Endothelial cell of umbilical vein (primary cell): ENCODE results near the gene BET1. TPM values are rescaled to one million over a fixed set of nuclear protein-coding genes. Genes with fewer than 3 reads are reported as not detected.

ENCODE experiments used
- BruUV-seq: library from RNA; stranded (reverse); fragments of 400-500 nt; replicated peaks from 2 replicates; lab custom pipeline; 2021; lab: Mats Ljungman, UMichigan
- CTCF ChIA-PET: fragments of 300-600, 350-600 bp; sonication (Branson Sonifier 250); formaldehyde crosslinking; loops from one replicate; lab custom pipeline; 2021; ENCODE audit warnings: antibody characterized with exemption, inconsistent platforms; lab: Charles Lee
- POLR2A ChIA-PET: fragments of 300-600, 350-600 bp; sonication (Branson Sonifier 250); formaldehyde crosslinking; loops from one replicate; lab custom pipeline; 2021; ENCODE audit warnings: antibody characterized with exemption, inconsistent platforms; lab: Charles Lee
- DNase-seq: peaks from one replicate; pipeline ENCODE4 v3.0.0-alpha.2; 2011; ENCODE audit warnings: low read depth, low spot score
- FAIRE-seq: peaks from 2 replicates; lab custom pipeline; 2011; peaks lifted over from hg19 to GRCh38; lab: Jason Lieb, UNC
- H2AFZ ChIP-seq: 2 replicates; pipeline ENCODE4 v1.6.0; 2012; ENCODE audit warnings: low read depth, low read length, control low read depth, inconsistent platforms
- H3K27ac ChIP-seq: 2 replicates; pipeline ENCODE4 v1.5.1; 2011; ENCODE audit warnings: low read depth, mild to moderate bottlenecking, control low read depth, low read length, moderate library complexity; ENCODE audit not compliant: insufficient read depth
- H3K27me3 ChIP-seq, 2 experiments: 2 replicates each; pipeline versions ENCODE4 v1.6.0 to v1.6.1; 2011; ENCODE audit warnings: low read length in 2 of 2, mixed read lengths in 1 of 2; ENCODE audit not compliant: control insufficient read depth in 2 of 2, insufficient read depth in 2 of 2
- H3K36me3 ChIP-seq, 2 experiments: 2 replicates in 1 of 2; 3 replicates in 1 of 2; pipeline ENCODE4 v1.5.1; 2011; ENCODE audit warnings: low read length in 2 of 2, mild to moderate bottlenecking in 1 of 2, moderate library complexity in 1 of 2; ENCODE audit not compliant: control insufficient read depth in 2 of 2, insufficient read depth in 2 of 2; ENCODE audit errors: extremely low read depth in 1 of 2
- H3K4me1 ChIP-seq: 3 replicates; pipeline ENCODE4 v1.5.1; 2011; ENCODE audit warnings: mild to moderate bottlenecking, low read length; ENCODE audit not compliant: control insufficient read depth, insufficient read depth; ENCODE audit errors: extremely low read depth
- H3K4me2 ChIP-seq: 2 replicates; pipeline ENCODE4 v1.6.1; 2011; ENCODE audit warnings: low read length, control low read depth, mixed read lengths; ENCODE audit not compliant: insufficient read depth
- H3K4me3 ChIP-seq, 3 experiments: fragments of 200-600 bp in 1 of 3; sonication (generic), shearing (Covaris generic) in 1 of 3; replicated peaks in 1 of 3; 2 replicates each; pipeline ENCODE4 v1.5.1; 2011 to 2016; ENCODE audit warnings: control low read depth in 3 of 3, low read length in 3 of 3, mild to moderate bottlenecking in 2 of 3, inconsistent platforms in 1 of 3, low read depth in 1 of 3, moderate library complexity in 1 of 3; ENCODE audit not compliant: insufficient read depth in 1 of 3
- H3K79me2 ChIP-seq: 2 replicates; pipeline ENCODE4 v1.6.0; 2012; ENCODE audit warnings: low read length, inconsistent platforms; ENCODE audit not compliant: control insufficient read depth, insufficient read depth
- H3K9ac ChIP-seq: replicated peaks from 2 replicates; pipeline ENCODE3; 2011; ENCODE audit warnings: low read length, control low read depth; ENCODE audit not compliant: insufficient read depth; ENCODE audit errors: extremely low read depth
- H3K9me1 ChIP-seq: replicated peaks from 3 replicates; pipeline ENCODE4 v1.6.0; 2011; ENCODE audit warnings: mild to moderate bottlenecking, low read length; ENCODE audit not compliant: control insufficient read depth, insufficient read depth; ENCODE audit errors: extremely low read depth
- H3K9me3 ChIP-seq: replicated peaks from 2 replicates; pipeline ENCODE4 v1.5.1; 2012; ENCODE audit warnings: low read length, inconsistent platforms; ENCODE audit not compliant: control insufficient read depth, insufficient read depth
- H4K20me1 ChIP-seq: replicated peaks from 2 replicates; pipeline ENCODE3; 2011; ENCODE audit warnings: mild to moderate bottlenecking, low read length; ENCODE audit not compliant: control insufficient read depth, insufficient read depth; ENCODE audit errors: extremely low read depth
- CTCF ChIP-seq, 2 donors: IDR thresholded peaks; 1 replicate in 1 of 2; 2 replicates in 1 of 2; pipeline ENCODE4 v1.5.1; 2011; ENCODE audit warnings: low read length in 2 of 2, mild to moderate bottlenecking in 2 of 2, moderate library complexity in 2 of 2, control low read depth in 1 of 2, inconsistent platforms in 1 of 2, low read depth in 1 of 2; ENCODE audit not compliant: insufficient read depth in 1 of 2; ENCODE audit errors: extremely low read depth in 1 of 2
- EZH2 ChIP-seq: IDR thresholded peaks from 2 replicates; pipeline ENCODE4 v1.6.1; 2012; ENCODE audit warnings: borderline replicate concordance, low read depth, mild to moderate bottlenecking, moderate library complexity, low read length, inconsistent platforms; ENCODE audit not compliant: severe bottlenecking
- FOS ChIP-seq: IDR thresholded peaks from 2 replicates; pipeline ENCODE4 v1.6.1; 2011; ENCODE audit warnings: mild to moderate bottlenecking, low read length, moderate library complexity, borderline replicate concordance; ENCODE audit not compliant: insufficient read depth
- GATA2 ChIP-seq: IDR thresholded peaks from 2 replicates; pipeline ENCODE4 v1.7.0; 2011; ENCODE audit warnings: low read depth, mild to moderate bottlenecking, moderate library complexity, mixed read lengths, low read length; ENCODE audit not compliant: insufficient read length, insufficient read depth
- JUN ChIP-seq: IDR thresholded peaks from 2 replicates; pipeline ENCODE4 v1.6.1; 2011; ENCODE audit warnings: borderline replicate concordance, low read depth; ENCODE audit not compliant: insufficient read length, insufficient read depth
- MAX ChIP-seq: IDR thresholded peaks from 2 replicates; pipeline ENCODE4 v1.6.1; 2011; ENCODE audit not compliant: insufficient read depth, insufficient read length
- MYC ChIP-seq: IDR thresholded peaks from one replicate; pipeline ENCODE4 v1.6.1; 2011; ENCODE audit warnings: mild to moderate bottlenecking, low read depth, low read length
- POLR2A ChIP-seq: IDR thresholded peaks from 2 replicates; pipeline ENCODE4 v1.6.1; 2012; ENCODE audit warnings: low read depth, mild to moderate bottlenecking, control low read depth, low read length
- POLR2AphosphoS5 ChIP-seq: IDR thresholded peaks from 2 replicates; pipeline ENCODE4 v1.6.1; 2012; ENCODE audit warnings: low read depth, mild to moderate bottlenecking, control low read depth, low read length, moderate library complexity; ENCODE audit not compliant: insufficient read depth
- dilution Hi-C: fragments of 300-500 bp; cut with MboI; formaldehyde crosslinking; loops from one replicate; pipeline ENCODE4 v1.15.0; 2019; ENCODE audit warnings: low sequenced_read_pairs; ENCODE audit not compliant: extremely low pct_ligation_motif_present
- intact Hi-C: fragments of 100-400 bp; cut with micrococcal nuclease; formaldehyde crosslinking; loops from one replicate; pipeline ENCODE4 v1.10.0; 2022
- polyA plus RNA-seq, 4 experiments: library from polyadenylated mRNA; depleted of rRNA in 3 of 4; stranded (reverse) in 3 of 4; unstranded in 1 of 4; fragments of >200 nt; gene quantifications; 2 replicates each; pipeline versions ENCODE4 v1.2.1 to v1.2.3, GENCODE V29; 2011 to 2012; ENCODE audit warnings: missing spikeins in 1 of 4
- total RNA-seq: library from RNA; stranded (reverse); gene quantifications from 2 replicates; pipeline ENCODE4 v1.2.3, GENCODE V29; 2021

BET1 gene
- total and polyA plus RNA-seq, 2 donors (not counting 3 experiments of a cell fraction or from before 2014, with no cell fraction given) = 21.9 to 28.4 TPM

GRCh38 chr7:94052398-94053180 is 48.4 kb upstream of the BET1 start:
- H4K20me1 ChIP-seq = no peaks in the 10 kb centered on the region
- no peaks in the 10 kb centered on the region for H3K79me2 ChIP-seq
- no peaks in the 10 kb centered on the region for H3K36me3 ChIP-seq
- no peak overlapping the region for H3K4me3 ChIP-seq
- POLR2A ChIA-PET = no interaction called here
- no peak overlapping the region for H3K27ac ChIP-seq
- H3K4me1 ChIP-seq = no peaks in the 10 kb centered on the region
- CTCF ChIA-PET = interaction anchor here (1.0 to 2.7 kb wide), 2 partner anchors 11 to 12 kb away, joined by 3 to 9 read pairs; no protein-coding TSS in a partner anchor
- no peak for TF ChIP-seq POLR2AphosphoS5
- peak; percentile 26 for TF ChIP-seq EZH2
- peaks cover 56 to 90% of the 10 kb centered on the region in 2 experiments for H3K27me3 ChIP-seq
- H3K9me3 ChIP-seq = no peaks in the 10 kb centered on the region
- no peak for DNase-seq
- no peak overlapping the region for H3K9ac ChIP-seq
- BruUV-seq = no TSS peak
- intact Hi-C loops = no loop called here
- dilution Hi-C loops = no loop called here
- H3K4me2 ChIP-seq = no peak overlapping the region
- no peak overlapping the region for H2AFZ ChIP-seq
- FAIRE-seq = peak; percentile 70
- H3K9me1 ChIP-seq = no peaks in the 10 kb centered on the region

GRCh38 chr7:94050046-94050445 is 45.9 kb upstream of the BET1 start:
- CTCF ChIA-PET = no interaction called here
- BruUV-seq = no TSS peak

More at GRCh38 chr7:94050046-94050445, 45.9 kb upstream of the BET1 start:
- POLR2A ChIA-PET = no interaction called here
- Histone ChIP-seq H2AFZ (no peak overlapping the region), H3K9ac (no peak overlapping the region), H3K9me1 (no peaks in the 10 kb centered on the region), H3K4me2 (no peak overlapping the region), H3K27me3 (peaks cover 49 to 83% of the 10 kb centered on the region in 2 experiments), H3K9me3 (no peaks in the 10 kb centered on the region), H3K79me2 (no peaks in the 10 kb centered on the region), H3K4me1 (no peaks in the 10 kb centered on the region), H3K4me3 (no peak overlapping the region), H4K20me1 (no peaks in the 10 kb centered on the region), H3K27ac (no peak overlapping the region), H3K36me3 (no peaks in the 10 kb centered on the region)
- FAIRE-seq = no peak
- no peak for TF ChIP-seq POLR2A
- no peak for TF ChIP-seq EZH2
- TF ChIP-seq GATA2 = no peak
- TF ChIP-seq MAX = no peak
- TF ChIP-seq MYC = no peak
- TF ChIP-seq FOS = no peak
- TF ChIP-seq POLR2AphosphoS5 = no peak
- no peak for TF ChIP-seq CTCF (IDR thresholded peaks at IDR 0.05; ENCODE audit: extremely low read depth in 1 of 2, insufficient read depth in 1 of 2, low read depth in 1 of 2, low read length in 2 of 2)
- TF ChIP-seq JUN = no peak
- DNase-seq = no peak
- dilution Hi-C loops = no loop called here
- intact Hi-C loops = no loop called here
